Measurements from ENCODE around the gene OR2T27. TPM values are rescaled to one million over a fixed set of nuclear protein-coding genes. Genes with fewer than 3 reads are reported as not detected.
"Not testable (repeated sequence)": the region's sequence is repeated elsewhere in the genome, so short reads cannot be mapped to it uniquely, and the experiment has no call there.

Gene OR2T27
- not detected for total RNA-seq
- long read RNA-seq, donor 1 = 0 reads
- long read RNA-seq, donor 2 = 0 reads

DNA sequence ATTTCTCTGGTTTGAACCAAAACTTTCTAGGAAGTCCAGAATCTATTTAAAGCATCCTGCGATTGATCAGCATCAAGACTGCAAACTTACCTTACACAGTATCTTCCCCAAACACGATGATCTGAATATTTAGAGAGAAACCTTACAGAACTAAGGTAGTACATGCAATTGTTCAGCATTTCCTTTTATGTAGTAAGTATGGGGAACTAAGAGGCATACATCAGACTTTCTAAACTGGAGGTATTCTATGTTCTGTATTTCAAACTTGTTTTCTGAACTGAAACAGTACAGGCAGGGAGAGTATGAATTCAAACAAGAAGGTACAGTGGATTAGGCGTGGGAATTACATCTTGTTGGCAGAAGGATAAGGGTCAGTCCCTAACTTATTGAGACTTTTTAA is at the start of gene OR2T27:
Gene OR2T27, minus strand, starts transcription at position 175 of the 400 bp plus-strand sequence. CDS start 4,644 bp downstream, outside the sequence.
- DNase-seq; H3K4me3 ChIP-seq; H3K4me1 ChIP-seq (ENCODE audit: low read depth); H3K36me3 ChIP-seq (ENCODE audit: low read depth); ATAC-seq; H3K9me3 ChIP-seq; intact Hi-C loops (cut with DNase I, micrococcal nuclease): not testable (repeated sequence)

DNA sequence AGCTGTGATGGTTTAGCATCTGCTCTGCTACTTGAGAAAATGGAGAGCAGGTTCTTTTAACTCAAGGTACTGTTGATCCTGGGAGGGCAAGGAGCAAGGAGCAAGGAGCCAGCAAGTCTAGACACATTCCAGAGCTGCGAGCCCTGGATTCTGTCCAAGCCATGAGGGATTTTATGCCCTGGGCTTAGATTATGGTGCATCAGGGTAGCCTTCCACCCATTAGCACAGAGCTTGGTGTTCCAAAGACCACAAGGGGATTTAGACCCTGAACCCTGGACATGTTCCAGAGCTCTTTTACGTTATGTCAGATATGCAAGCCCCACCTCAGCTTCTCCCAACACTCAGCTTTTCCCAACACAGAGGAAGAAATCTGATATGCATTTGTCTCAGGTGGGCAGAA is 49.3 kb upstream of the OR2T27 start:
- no peaks in the 10 kb centered on the region for H3K9me3 ChIP-seq
- H3K4me3 ChIP-seq = no peak overlapping the region
- TF ChIP-seq, protein P1, sequence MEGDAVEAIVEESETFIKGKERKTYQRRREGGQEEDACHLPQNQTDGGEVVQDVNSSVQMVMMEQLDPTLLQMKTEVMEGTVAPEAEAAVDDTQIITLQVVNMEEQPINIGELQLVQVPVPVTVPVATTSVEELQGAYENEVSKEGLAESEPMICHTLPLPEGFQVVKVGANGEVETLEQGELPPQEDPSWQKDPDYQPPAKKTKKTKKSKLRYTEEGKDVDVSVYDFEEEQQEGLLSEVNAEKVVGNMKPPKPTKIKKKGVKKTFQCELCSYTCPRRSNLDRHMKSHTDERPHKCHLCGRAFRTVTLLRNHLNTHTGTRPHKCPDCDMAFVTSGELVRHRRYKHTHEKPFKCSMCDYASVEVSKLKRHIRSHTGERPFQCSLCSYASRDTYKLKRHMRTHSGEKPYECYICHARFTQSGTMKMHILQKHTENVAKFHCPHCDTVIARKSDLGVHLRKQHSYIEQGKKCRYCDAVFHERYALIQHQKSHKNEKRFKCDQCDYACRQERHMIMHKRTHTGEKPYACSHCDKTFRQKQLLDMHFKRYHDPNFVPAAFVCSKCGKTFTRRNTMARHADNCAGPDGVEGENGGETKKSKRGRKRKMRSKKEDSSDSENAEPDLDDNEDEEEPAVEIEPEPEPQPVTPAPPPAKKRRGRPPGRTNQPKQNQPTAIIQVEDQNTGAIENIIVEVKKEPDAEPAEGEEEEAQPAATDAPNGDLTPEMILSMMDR (IDR thresholded peaks at IDR 0.05) = no peak
- no peaks in the 10 kb centered on the region for H3K4me1 ChIP-seq (ENCODE audit: low read depth)
- intact Hi-C loops (cut with DNase I, micrococcal nuclease) = no loop called here
- peak in 1 of 3 donors; percentile 7 for DNase-seq
- ATAC-seq = no peak
- no peaks in the 10 kb centered on the region for H3K36me3 ChIP-seq (ENCODE audit: low read depth)

DNA sequence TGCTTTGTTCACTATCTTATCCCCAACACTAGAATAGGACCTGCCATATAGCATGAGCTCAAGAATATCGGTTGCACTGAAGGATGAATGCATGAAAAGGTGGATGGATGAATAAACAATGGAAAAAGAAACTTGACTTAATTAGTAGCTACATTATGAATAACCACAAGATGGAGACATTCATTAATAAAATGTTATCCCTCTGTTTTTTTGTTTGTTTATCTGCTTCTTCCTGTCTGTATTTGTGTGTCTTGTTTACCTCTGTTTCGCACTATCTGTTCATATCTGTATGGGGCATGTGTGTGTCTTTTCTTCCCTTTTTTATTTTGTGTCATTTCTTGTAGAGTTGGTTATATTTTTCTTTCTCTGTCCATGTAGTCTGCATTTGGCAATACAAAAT is 48.3 kb upstream of the OR2T27 start:
- Histone ChIP-seq H3K9me3 (no peaks in the 10 kb centered on the region), H3K36me3 (ENCODE audit: low read depth) (no peaks in the 10 kb centered on the region), H3K4me1 (ENCODE audit: low read depth) (no peaks in the 10 kb centered on the region), H3K4me3 (no peak overlapping the region)
- ATAC-seq (no peak), DNase-seq (no peak)
- TF ChIP-seq, protein P1 (IDR thresholded peaks at IDR 0.05) = no peak
- intact Hi-C loops (cut with DNase I, micrococcal nuclease) = no loop called here

DNA sequence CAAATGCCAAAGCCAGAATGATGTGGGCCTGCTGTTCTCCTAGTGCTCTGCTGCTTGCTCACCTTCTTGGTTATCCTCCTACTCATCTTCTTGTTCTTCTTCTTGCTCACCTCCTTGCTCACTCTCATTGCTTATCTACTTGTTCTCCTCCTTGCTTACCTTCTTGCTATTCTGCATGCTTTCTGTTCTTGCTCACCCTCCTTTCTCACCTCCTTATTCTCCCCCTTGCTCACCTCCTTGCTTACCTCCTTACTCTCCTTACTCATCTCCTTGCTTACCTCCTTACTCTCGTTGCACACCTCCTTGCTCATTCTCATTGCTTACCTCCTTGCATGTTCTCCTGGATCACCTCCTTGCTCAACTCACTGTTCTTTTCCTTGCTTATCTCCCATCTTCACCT is 47.4 kb upstream of the OR2T27 start, which contains the start of gene OR14I1:
Gene OR14I1, minus strand, starts transcription at position 53 of the 400 bp plus-strand sequence.
- Histone ChIP-seq H3K36me3 (ENCODE audit: low read depth) (no peaks in the 10 kb centered on the region), H3K4me3 (no peak within 1 kb of the TSS), H3K9me3 (no peaks in the 10 kb centered on the region), H3K4me1 (ENCODE audit: low read depth) (no peaks in the 10 kb centered on the region)
- TF ChIP-seq, protein P1 (IDR thresholded peaks at IDR 0.05) = no peak
- DNase-seq (no peak), ATAC-seq (no peak)
- intact Hi-C loops (cut with DNase I, micrococcal nuclease) = no loop called here

DNA sequence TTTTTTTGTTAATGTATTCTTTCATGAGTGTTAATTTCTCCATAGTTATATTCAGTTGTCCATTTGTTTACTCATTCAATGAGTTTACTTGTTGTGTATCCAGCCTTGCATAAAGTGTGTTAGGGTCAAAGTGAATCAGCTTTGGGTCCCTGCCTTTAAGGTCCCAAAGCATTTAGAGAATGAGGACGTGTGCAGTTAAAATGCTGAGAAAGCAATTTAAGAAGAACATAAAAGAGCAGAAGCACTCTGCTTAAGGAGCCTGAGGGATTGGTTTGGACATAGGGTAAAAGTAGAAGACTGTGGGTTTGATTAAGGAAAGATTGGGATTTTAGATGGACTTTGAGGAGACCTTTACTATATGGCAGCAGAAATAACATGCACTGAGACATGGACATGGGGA is 43.8 kb upstream of the OR2T27 start:
- DNase-seq (no peak), ATAC-seq (no peak)
- Histone ChIP-seq H3K4me3 (no peak overlapping the region), H3K9me3 (no peaks in the 10 kb centered on the region), H3K36me3 (ENCODE audit: low read depth) (no peaks in the 10 kb centered on the region), H3K4me1 (ENCODE audit: low read depth) (no peaks in the 10 kb centered on the region)
- intact Hi-C loops (cut with DNase I, micrococcal nuclease) = no loop called here
- TF ChIP-seq, protein P1 (IDR thresholded peaks at IDR 0.05) = no peak

DNA sequence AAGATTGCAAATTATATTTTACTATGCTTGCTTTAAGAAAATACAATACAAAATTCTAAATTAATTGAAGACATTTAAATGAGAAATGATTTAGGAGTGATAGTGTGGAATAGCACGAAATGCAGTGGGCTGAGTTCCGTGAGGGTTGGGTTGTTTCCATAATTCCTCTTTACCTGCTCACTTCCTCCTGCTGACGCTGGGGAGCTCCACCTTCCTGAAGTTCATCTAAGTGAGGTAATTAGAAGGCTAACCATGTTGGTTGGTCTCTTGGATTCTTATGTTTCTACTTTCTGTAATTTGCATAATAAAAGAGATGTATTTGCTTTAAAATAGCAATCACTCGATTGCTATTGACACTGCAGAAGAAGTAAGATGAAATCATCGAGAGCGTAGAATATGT is 42.6 kb upstream of the OR2T27 start:
- TF ChIP-seq, protein P1 (IDR thresholded peaks at IDR 0.05) = no peak
- Histone ChIP-seq H3K4me1 (ENCODE audit: low read depth) (no peaks in the 10 kb centered on the region), H3K4me3 (no peak overlapping the region), H3K36me3 (ENCODE audit: low read depth) (no peaks in the 10 kb centered on the region), H3K9me3 (no peaks in the 10 kb centered on the region)
- intact Hi-C loops (cut with DNase I, micrococcal nuclease) = loop anchor here in 1 of 2 donors (2.0 kb wide), 1 partner anchor 109 kb away; no protein-coding TSS in a partner anchor
- ATAC-seq (peak; percentile 78), DNase-seq (peak in 1 of 3 donors; percentile 30)

Measured in mucosa of descending colon (tissue), 3 donors.